ENCODE results near the gene EPS8L2. TPM values are rescaled to one million over a fixed set of nuclear protein-coding genes. Genes with fewer than 3 reads are reported as not detected.

EPS8L2 gene
- total and polyA plus RNA-seq, 10 of the 15 experiments (the other 5 are each of a cell fraction or from before 2014, with no cell fraction given) = 0.76 to 20.0 (median 9.7) TPM

DNA sequence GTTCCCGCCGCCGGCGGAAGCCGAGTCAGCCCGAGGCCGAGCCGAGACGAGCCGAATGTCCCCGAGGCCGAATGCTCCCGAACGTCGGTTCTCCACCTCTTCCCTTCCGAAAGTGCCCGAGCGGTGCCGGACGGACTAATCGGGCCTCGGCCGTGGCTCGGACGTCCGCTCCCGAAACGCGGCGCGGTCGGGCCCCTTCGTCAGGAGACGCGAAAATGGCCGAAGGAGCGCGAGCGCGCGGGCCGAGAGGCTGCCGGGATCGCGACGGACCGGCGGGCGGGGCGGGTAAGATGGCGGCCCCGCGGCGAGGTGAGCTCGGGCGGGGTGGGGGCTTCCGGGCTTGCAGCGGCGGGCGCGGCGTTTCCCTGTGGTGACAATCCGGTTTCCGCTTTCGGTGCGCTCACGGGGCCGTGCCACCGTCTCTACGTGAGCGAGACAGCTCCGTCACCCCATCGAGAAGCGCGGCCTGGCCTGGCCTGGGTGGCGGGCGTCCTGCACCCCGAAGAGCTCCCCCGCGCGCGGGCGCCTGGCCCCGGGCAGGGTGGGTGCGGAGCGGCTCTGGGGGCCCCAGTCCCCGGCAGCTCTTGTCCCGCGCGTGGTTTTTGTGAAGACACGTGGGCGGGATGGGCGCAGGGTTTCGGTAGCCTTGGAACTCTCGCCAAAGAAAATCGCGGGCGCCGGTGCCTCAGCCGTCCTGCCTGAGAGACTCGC, 10.3 kb upstream of the EPS8L2 start, which contains the start of gene TMEM80 (continued):
- TF ChIP-seq CREM (IDR thresholded peaks at IDR 0.05; ENCODE audit: low read depth) (0 out of 2 replicates have a peak, but pooled peaks have one; percentile 12), TCF7 (IDR thresholded peaks at IDR 0.05; ENCODE audit: borderline replicate concordance) (no peak), ZSCAN29 (IDR thresholded peaks at IDR 0.05) (0 out of 2 replicates have a peak, but pooled peaks have one; percentile 22), ATF7 (IDR thresholded peaks at IDR 0.05; ENCODE audit: low read depth) (no peak), STAT3 (IDR thresholded peaks at IDR 0.05; ENCODE audit: low read depth, low read length) (no peak), NR2C1 (IDR thresholded peaks at IDR 0.05) (no peak), ZZZ3 (IDR thresholded peaks at IDR 0.05; ENCODE audit: control insufficient read depth, insufficient read length, low read depth) (no peak), TBL1XR1 (IDR thresholded peaks at IDR 0.05; ENCODE audit: low read depth, low read length) (no peak; the same call in 1 of the 2 replicates), ESRRA (IDR thresholded peaks at IDR 0.05; ENCODE audit: low read length) (no peak), SIN3A (IDR thresholded peaks at IDR 0.05; ENCODE audit: low read depth, low read length) (no peak), SREBF1 (IDR thresholded peaks at IDR 0.05; ENCODE audit: low read length) (no peak)
- TF ChIP-seq, protein P1, sequence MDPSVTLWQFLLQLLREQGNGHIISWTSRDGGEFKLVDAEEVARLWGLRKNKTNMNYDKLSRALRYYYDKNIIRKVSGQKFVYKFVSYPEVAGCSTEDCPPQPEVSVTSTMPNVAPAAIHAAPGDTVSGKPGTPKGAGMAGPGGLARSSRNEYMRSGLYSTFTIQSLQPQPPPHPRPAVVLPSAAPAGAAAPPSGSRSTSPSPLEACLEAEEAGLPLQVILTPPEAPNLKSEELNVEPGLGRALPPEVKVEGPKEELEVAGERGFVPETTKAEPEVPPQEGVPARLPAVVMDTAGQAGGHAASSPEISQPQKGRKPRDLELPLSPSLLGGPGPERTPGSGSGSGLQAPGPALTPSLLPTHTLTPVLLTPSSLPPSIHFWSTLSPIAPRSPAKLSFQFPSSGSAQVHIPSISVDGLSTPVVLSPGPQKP (IDR thresholded peaks at IDR 0.05; ENCODE audit: low read depth, low read length) = no peak
- TF ChIP-seq, protein P2, sequence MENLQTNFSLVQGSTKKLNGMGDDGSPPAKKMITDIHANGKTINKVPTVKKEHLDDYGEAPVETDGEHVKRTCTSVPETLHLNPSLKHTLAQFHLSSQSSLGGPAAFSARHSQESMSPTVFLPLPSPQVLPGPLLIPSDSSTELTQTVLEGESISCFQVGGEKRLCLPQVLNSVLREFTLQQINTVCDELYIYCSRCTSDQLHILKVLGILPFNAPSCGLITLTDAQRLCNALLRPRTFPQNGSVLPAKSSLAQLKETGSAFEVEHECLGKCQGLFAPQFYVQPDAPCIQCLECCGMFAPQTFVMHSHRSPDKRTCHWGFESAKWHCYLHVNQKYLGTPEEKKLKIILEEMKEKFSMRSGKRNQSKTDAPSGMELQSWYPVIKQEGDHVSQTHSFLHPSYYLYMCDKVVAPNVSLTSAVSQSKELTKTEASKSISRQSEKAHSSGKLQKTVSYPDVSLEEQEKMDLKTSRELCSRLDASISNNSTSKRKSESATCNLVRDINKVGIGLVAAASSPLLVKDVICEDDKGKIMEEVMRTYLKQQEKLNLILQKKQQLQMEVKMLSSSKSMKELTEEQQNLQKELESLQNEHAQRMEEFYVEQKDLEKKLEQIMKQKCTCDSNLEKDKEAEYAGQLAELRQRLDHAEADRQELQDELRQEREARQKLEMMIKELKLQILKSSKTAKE (IDR thresholded peaks at IDR 0.05; ENCODE audit: low read depth, poor library complexity, severe bottlenecking) = no peak
- TF ChIP-seq, protein P3, sequence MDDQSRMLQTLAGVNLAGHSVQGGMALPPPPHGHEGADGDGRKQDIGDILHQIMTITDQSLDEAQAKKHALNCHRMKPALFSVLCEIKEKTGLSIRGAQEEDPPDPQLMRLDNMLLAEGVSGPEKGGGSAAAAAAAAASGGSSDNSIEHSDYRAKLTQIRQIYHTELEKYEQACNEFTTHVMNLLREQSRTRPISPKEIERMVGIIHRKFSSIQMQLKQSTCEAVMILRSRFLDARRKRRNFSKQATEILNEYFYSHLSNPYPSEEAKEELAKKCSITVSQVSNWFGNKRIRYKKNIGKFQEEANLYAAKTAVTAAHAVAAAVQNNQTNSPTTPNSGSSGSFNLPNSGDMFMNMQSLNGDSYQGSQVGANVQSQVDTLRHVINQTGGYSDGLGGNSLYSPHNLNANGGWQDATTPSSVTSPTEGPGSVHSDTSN (IDR thresholded peaks at IDR 0.05; ENCODE audit: insufficient replicate concordance, low read depth, low read length) = no peak
- TF ChIP-seq, protein P4, sequence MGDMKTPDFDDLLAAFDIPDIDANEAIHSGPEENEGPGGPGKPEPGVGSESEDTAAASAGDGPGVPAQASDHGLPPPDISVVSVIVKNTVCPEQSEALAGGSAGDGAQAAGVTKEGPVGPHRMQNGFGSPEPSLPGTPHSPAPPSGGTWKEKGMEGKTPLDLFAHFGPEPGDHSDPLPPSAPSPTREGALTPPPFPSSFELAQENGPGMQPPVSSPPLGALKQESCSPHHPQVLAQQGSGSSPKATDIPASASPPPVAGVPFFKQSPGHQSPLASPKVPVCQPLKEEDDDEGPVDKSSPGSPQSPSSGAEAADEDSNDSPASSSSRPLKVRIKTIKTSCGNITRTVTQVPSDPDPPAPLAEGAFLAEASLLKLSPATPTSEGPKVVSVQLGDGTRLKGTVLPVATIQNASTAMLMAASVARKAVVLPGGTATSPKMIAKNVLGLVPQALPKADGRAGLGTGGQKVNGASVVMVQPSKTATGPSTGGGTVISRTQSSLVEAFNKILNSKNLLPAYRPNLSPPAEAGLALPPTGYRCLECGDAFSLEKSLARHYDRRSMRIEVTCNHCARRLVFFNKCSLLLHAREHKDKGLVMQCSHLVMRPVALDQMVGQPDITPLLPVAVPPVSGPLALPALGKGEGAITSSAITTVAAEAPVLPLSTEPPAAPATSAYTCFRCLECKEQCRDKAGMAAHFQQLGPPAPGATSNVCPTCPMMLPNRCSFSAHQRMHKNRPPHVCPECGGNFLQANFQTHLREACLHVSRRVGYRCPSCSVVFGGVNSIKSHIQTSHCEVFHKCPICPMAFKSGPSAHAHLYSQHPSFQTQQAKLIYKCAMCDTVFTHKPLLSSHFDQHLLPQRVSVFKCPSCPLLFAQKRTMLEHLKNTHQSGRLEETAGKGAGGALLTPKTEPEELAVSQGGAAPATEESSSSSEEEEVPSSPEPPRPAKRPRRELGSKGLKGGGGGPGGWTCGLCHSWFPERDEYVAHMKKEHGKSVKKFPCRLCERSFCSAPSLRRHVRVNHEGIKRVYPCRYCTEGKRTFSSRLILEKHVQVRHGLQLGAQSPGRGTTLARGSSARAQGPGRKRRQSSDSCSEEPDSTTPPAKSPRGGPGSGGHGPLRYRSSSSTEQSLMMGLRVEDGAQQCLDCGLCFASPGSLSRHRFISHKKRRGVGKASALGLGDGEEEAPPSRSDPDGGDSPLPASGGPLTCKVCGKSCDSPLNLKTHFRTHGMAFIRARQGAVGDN (IDR thresholded peaks at IDR 0.05) = peak; percentile 87
- TF ChIP-seq, protein P5, sequence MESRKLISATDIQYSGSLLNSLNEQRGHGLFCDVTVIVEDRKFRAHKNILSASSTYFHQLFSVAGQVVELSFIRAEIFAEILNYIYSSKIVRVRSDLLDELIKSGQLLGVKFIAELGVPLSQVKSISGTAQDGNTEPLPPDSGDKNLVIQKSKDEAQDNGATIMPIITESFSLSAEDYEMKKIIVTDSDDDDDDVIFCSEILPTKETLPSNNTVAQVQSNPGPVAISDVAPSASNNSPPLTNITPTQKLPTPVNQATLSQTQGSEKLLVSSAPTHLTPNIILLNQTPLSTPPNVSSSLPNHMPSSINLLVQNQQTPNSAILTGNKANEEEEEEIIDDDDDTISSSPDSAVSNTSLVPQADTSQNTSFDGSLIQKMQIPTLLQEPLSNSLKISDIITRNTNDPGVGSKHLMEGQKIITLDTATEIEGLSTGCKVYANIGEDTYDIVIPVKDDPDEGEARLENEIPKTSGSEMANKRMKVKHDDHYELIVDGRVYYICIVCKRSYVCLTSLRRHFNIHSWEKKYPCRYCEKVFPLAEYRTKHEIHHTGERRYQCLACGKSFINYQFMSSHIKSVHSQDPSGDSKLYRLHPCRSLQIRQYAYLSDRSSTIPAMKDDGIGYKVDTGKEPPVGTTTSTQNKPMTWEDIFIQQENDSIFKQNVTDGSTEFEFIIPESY (IDR thresholded peaks at IDR 0.05) = no peak
- TF ChIP-seq, protein P6, sequence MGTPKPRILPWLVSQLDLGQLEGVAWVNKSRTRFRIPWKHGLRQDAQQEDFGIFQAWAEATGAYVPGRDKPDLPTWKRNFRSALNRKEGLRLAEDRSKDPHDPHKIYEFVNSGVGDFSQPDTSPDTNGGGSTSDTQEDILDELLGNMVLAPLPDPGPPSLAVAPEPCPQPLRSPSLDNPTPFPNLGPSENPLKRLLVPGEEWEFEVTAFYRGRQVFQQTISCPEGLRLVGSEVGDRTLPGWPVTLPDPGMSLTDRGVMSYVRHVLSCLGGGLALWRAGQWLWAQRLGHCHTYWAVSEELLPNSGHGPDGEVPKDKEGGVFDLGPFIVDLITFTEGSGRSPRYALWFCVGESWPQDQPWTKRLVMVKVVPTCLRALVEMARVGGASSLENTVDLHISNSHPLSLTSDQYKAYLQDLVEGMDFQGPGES (IDR thresholded peaks at IDR 0.05) = no peak

Measured in GM12878 (cell line).